Mesendoderm (in vitro differentiated cells): ENCODE measurements around the gene CYP11A1.

Experiments used
- DNase-seq: peaks from one replicate; pipeline ENCODE4 v3.0.0; 2013
- H2AK5ac ChIP-seq: 2 replicates; pipeline ENCODE4 v1.6.1; 2013; ENCODE audit warnings: low read length, inconsistent platforms
- H2BK120ac ChIP-seq: 2 replicates; pipeline ENCODE4 v1.6.1; 2013; ENCODE audit warnings: low read depth, mild to moderate bottlenecking, low read length, moderate library complexity, mixed read lengths
- H2BK15ac ChIP-seq: replicated peaks from 2 replicates; pipeline ENCODE4 v1.6.1; 2013; ENCODE audit warnings: low read depth, mild to moderate bottlenecking, moderate library complexity
- H2BK5ac ChIP-seq: 2 replicates; pipeline ENCODE4 v1.6.1; 2013; ENCODE audit warnings: low read length, inconsistent platforms
- H3K18ac ChIP-seq: 2 replicates; pipeline ENCODE4 v1.6.1; 2013; ENCODE audit warnings: mild to moderate bottlenecking, low read length, mixed read lengths
- H3K23ac ChIP-seq: one replicate; pipeline ENCODE4 v1.6.1; 2013; ENCODE audit warnings: low read length
- H3K27ac ChIP-seq: 2 replicates; pipeline ENCODE4 v1.5.1; 2013; ENCODE audit warnings: low read depth, mild to moderate bottlenecking, inconsistent platforms, low read length, moderate library complexity
- H3K27me3 ChIP-seq: 2 replicates; pipeline ENCODE4 v1.6.1; 2013; ENCODE audit warnings: low read length, control low read depth, mild to moderate bottlenecking, inconsistent platforms; ENCODE audit not compliant: insufficient read depth, poor library complexity
- H3K36me3 ChIP-seq: 2 replicates; pipeline ENCODE4 v1.6.1; 2013; ENCODE audit warnings: low read length, inconsistent platforms; ENCODE audit not compliant: control insufficient read depth, insufficient read depth
- H3K4ac ChIP-seq: one replicate; pipeline ENCODE4 v1.6.1; 2013; ENCODE audit warnings: low read depth, mild to moderate bottlenecking, low read length, moderate library complexity
- H3K4me1 ChIP-seq: 2 replicates; pipeline ENCODE4 v1.6.1; 2013; ENCODE audit warnings: low read depth, low read length, inconsistent platforms; ENCODE audit not compliant: control insufficient read depth
- H3K4me2 ChIP-seq: 2 replicates; pipeline ENCODE4 v1.6.1; 2013; ENCODE audit warnings: low read length
- H3K4me3 ChIP-seq: 2 replicates; pipeline ENCODE4 v1.5.1; 2013; ENCODE audit warnings: mild to moderate bottlenecking, low read length
- H3K56ac ChIP-seq: one replicate; pipeline ENCODE4 v1.6.1; 2013; ENCODE audit warnings: low read length
- H3K79me1 ChIP-seq: 2 replicates; pipeline ENCODE4 v1.6.1; 2013; ENCODE audit warnings: low read length, inconsistent platforms
- H3K79me2 ChIP-seq: 2 replicates; pipeline ENCODE4 v1.6.1; 2013; ENCODE audit warnings: mild to moderate bottlenecking, low read length; ENCODE audit not compliant: control insufficient read depth, insufficient read depth
- H3K9ac ChIP-seq: 2 replicates; pipeline ENCODE4 v1.6.1; 2013; ENCODE audit warnings: low read length, inconsistent platforms
- H4K5ac ChIP-seq: one replicate; pipeline ENCODE4 v1.6.1; 2013; ENCODE audit warnings: low read length
- H4K8ac ChIP-seq: one replicate; pipeline ENCODE4 v1.6.1; 2013; ENCODE audit warnings: low read depth, mild to moderate bottlenecking, control low read depth, low read length, moderate library complexity
- WGBS: extraction: QIAGEN DNeasy Blood & Tissue Kit; methylation state at CpG from one replicate; pipeline ENCODE4 v1.1.7; 2013; ENCODE audit warnings: low lambda C conversion rate, missing lambda C conversion rate; ENCODE audit not compliant: insufficient coverage; ENCODE audit errors: extremely low coverage; 5-methylcytosine and 5-hydroxymethylcytosine counted together

The CYP11A1 gene

DNA sequence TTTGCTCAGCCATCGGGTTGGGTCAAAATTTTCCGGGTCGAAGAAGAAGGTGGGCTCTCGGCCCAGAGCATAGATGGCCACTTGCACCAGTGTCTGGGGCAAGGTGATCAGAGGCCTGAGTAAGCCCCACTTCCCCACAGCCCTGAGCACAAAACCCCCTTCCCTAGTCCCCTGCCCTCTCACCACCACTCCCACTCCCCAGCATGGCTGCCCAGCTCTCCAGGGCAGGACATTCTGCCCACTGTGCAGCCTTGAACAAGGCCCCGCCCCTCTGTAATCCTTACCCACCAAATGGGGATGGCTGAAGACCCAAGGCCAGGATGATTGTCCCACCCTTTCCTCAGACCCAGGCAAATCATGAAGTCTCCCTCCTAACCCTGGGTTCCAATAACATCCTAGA, 28.8 kb downstream of the CYP11A1 start:
- no peak overlapping the region for H4K5ac ChIP-seq

DNA sequence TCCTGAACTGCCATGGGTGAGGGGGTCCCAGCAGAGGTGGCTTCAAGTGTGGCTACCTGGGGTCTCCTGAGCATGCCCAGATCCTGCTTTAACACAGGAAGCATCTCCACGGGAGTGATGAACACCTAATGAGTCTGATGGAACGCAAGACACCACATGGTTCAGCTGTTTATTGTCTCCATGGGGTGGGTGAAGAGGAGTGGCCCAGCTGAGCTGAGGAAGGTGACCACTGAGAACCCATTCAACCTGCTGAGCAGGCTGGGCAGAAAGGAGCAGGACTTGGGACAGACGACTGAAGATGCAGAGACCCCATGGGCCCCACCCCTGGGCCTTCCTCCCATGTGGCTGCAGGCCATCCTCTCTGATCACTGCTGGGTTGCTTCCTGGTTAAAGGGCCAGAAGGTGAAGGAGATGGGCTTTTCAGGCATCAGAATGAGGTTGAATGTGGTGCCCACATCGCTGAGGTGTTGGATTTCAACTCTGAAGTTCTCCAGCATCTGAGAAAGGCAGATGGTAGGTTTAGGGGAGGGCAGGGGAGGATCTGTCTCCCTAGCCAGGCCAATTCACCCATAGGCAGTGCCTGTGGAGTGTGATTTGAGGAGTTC, 29.7 kb downstream of the CYP11A1 start:
- Histone ChIP-seq H4K5ac (no peak overlapping the region), H3K56ac (no peak overlapping the region), H2BK120ac (no peak overlapping the region), H2AK5ac (peak overlapping the region; percentile 45), H2BK5ac (no peak overlapping the region), H2BK15ac (no peak overlapping the region), H3K4me2 (no peak overlapping the region), H3K4me3 (no peak overlapping the region), H3K18ac (no peak overlapping the region), H3K4me1 (no peaks in the 10 kb centered on the region), H3K9ac (no peak overlapping the region), H3K27me3 (no peaks in the 10 kb centered on the region), H3K27ac (no peak overlapping the region), H4K8ac (no peak overlapping the region), H3K4ac (no peak overlapping the region), H3K23ac (no peak overlapping the region), H3K79me1 (no peaks in the 10 kb centered on the region), H3K79me2 (no peaks in the 10 kb centered on the region), H3K36me3 (no peaks in the 10 kb centered on the region)
- WGBS = no CpG with 5 or more reads among the region's 4 CpGs
- no peak for DNase-seq

More for the DNA sequence above, 28.8 kb downstream of the CYP11A1 start:
- Histone ChIP-seq H3K4me3 (no peak overlapping the region), H3K4me1 (no peaks in the 10 kb centered on the region), H2BK120ac (no peak overlapping the region), H3K79me1 (no peaks in the 10 kb centered on the region), H3K27ac (no peak overlapping the region), H2BK15ac (no peak overlapping the region), H3K4me2 (no peak overlapping the region), H2BK5ac (no peak overlapping the region), H4K8ac (no peak overlapping the region), H3K27me3 (no peaks in the 10 kb centered on the region), H3K9ac (no peak overlapping the region), H2AK5ac (no peak overlapping the region), H3K79me2 (no peaks in the 10 kb centered on the region), H3K4ac (no peak overlapping the region), H3K18ac (no peak overlapping the region), H3K36me3 (no peaks in the 10 kb centered on the region), H3K56ac (no peak overlapping the region), H3K23ac (no peak overlapping the region)
- WGBS = no CpG with 5 or more reads among the region's 5 CpGs
- no peak for DNase-seq

DNA sequence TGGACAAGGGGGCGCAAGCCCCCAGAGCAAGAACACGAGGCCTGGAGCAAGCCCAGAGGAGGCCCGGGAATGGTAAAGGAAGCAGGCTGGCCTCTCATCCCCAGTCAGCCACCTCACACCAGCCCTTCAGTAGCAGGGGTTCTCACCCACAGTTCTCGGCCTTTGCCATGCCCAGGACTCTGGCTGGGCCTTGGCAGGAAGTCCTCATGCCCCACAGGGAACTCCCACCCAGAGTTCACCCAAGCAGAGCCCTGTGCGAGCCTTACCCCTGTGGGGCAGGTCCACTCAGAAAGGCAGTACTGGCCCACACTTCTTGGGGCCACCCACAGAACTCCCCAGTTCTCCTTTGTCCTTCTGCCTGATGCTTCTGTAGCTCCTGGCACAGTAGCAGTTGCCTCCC, 30.3 kb downstream of the CYP11A1 start:
- Histone ChIP-seq H4K8ac (no peak overlapping the region), H3K18ac (no peak overlapping the region), H3K4me2 (no peak overlapping the region), H3K4me3 (no peak overlapping the region), H2BK15ac (no peak overlapping the region), H2BK5ac (no peak overlapping the region), H4K5ac (no peak overlapping the region), H3K36me3 (no peaks in the 10 kb centered on the region), H3K56ac (no peak overlapping the region), H3K9ac (no peak overlapping the region), H3K4ac (no peak overlapping the region), H2AK5ac (no peak overlapping the region), H3K23ac (no peak overlapping the region), H3K79me2 (no peaks in the 10 kb centered on the region), H3K27ac (no peak overlapping the region), H2BK120ac (no peak overlapping the region), H3K4me1 (no peaks in the 10 kb centered on the region), H3K79me1 (no peaks in the 10 kb centered on the region), H3K27me3 (no peaks in the 10 kb centered on the region)
- no CpG with 5 or more reads among the region's 5 CpGs for WGBS
- no peak for DNase-seq

DNA sequence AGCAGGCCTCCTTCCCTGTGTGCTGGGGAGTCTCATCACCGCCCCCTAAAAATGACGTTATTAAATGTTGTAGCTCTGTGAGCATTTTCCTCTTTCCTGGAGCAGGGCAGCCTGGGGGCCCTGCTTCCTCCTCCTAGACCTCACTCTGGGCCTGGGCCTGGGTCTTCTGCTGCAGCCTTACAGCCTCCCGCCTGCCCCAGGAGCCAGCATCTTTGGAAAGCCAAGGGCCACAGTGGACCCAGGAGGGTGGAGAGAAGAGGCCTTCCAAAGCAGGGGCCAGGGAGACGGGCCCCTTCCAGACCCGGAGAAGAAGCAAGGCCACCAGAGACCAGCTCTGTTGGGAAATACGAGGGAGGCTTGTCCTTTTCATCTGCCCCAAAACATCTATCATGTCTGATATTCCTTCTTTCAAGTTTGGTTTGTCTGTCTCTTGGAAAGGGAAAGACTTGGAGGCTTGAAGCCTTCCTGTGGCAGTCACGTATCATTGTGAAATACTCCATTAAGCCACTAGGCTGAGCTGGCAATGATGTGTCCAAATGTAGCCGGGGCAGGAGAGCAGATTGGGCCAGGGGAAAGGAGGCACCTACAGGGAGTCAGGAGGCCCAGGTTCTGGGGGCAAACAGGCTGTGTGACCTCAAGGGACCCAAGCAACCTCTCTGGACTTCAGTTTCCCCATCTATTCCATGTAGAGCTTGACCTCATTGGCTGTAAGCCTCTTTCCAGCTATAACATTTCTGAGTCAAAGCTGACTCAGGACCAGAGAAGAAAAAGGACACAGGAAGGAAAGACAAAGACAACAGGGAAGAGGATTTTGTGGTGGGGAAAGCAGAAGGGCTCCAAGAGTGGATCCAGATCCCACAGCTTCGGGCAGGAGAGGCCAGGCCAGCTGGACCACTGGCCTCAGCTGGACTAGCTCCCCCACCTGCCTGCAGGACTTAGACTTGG, 31.1 kb downstream of the CYP11A1 start:
- no peak overlapping the region for H3K4ac ChIP-seq
- no peak overlapping the region for H3K23ac ChIP-seq
- H3K27me3 ChIP-seq = no peaks in the 10 kb centered on the region
- WGBS = no CpG with 5 or more reads among the region's 9 CpGs
- no peak overlapping the region for H3K9ac ChIP-seq
- no peak overlapping the region for H3K56ac ChIP-seq
- H2BK15ac ChIP-seq = no peak overlapping the region
- no peak overlapping the region for H3K4me2 ChIP-seq
- H2AK5ac ChIP-seq = no peak overlapping the region
- H4K8ac ChIP-seq = no peak overlapping the region
- H3K18ac ChIP-seq = no peak overlapping the region
- H3K36me3 ChIP-seq = no peaks in the 10 kb centered on the region
- no peak overlapping the region for H2BK120ac ChIP-seq
- no peak overlapping the region for H4K5ac ChIP-seq
- DNase-seq = no peak
- no peak overlapping the region for H2BK5ac ChIP-seq
- no peaks in the 10 kb centered on the region for H3K79me1 ChIP-seq
- no peaks in the 10 kb centered on the region for H3K79me2 ChIP-seq
- no peaks in the 10 kb centered on the region for H3K4me1 ChIP-seq
- no peak overlapping the region for H3K27ac ChIP-seq
- H3K4me3 ChIP-seq = no peak overlapping the region

DNA sequence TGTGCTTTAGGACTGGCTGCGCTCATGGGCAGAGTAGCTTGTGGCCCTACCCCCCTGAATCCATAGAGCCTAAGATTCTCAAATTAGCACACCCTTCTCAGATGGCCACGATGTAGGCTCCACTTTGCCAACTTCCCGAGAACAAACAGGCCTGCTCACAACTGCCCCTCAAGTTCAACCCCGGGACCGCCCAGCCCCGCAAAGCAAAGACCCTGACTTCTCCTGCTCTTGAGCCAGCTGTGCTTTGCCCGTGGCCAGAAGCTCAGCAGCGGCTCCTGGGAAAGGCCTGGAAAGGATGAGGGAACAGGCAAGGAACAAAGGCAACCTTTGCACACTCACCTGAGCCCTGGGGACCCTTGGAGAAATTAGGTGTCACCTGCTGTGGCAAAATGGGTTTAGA, 32.0 kb downstream of the CYP11A1 start:
- no peak overlapping the region for H2BK5ac ChIP-seq
- H3K36me3 ChIP-seq = no peaks in the 10 kb centered on the region
- H3K79me1 ChIP-seq = no peaks in the 10 kb centered on the region
- H3K27ac ChIP-seq = no peak overlapping the region
- no peak overlapping the region for H2AK5ac ChIP-seq
- H2BK15ac ChIP-seq = no peak overlapping the region
- H3K79me2 ChIP-seq = no peaks in the 10 kb centered on the region
- no peak overlapping the region for H3K4me2 ChIP-seq
- no peak overlapping the region for H4K8ac ChIP-seq
- H3K4me3 ChIP-seq = no peak overlapping the region
- no peak overlapping the region for H3K56ac ChIP-seq
- no CpG with 5 or more reads among the region's 8 CpGs for WGBS
- no peak overlapping the region for H3K18ac ChIP-seq
- no peak overlapping the region for H4K5ac ChIP-seq
- H3K27me3 ChIP-seq = no peaks in the 10 kb centered on the region
- H2BK120ac ChIP-seq = no peak overlapping the region
- no peak overlapping the region for H3K9ac ChIP-seq
- DNase-seq = no peak
- no peak overlapping the region for H3K4ac ChIP-seq
- H3K4me1 ChIP-seq = no peaks in the 10 kb centered on the region
- H3K23ac ChIP-seq = no peak overlapping the region
